ENCODE measurements around the gene SLC30A3.
A peak's percentile ranks its signal among the peaks of the same experiment; 100 is the strongest.
"Not testable (repeated sequence)": the region's sequence is repeated elsewhere in the genome, so short reads cannot be mapped to it uniquely, and the experiment has no call there.

SLC30A3 gene

GRCh38 chr2:27285481-27285880 is 22.6 kb upstream of the SLC30A3 start:
- DNase-seq (ENCODE audit: low read depth in 2 of 3, low spot score in 1 of 3), result no peak

GRCh38 chr2:27284996-27285395 is 22.1 kb upstream of the SLC30A3 start:
- no peak for DNase-seq (ENCODE audit: low read depth in 2 of 3, low spot score in 1 of 3)

GRCh38 chr2:27282892-27283291 is 20.0 kb upstream of the SLC30A3 start:
- DNase-seq (ENCODE audit: low read depth in 2 of 3, low spot score in 1 of 3), result no peak

- DNase-seq (ENCODE audit: low read depth in 2 of 3, low spot score in 1 of 3), result no peak
Measured at GRCh38 chr2:27281855-27282559, 19.2 kb upstream of the SLC30A3 start, which contains the start of gene TRIM54. TRIM54 (plus strand) TSS chr2:27282429; CDS start chr2:27282732, 303 bp downstream.

- no peak for DNase-seq (ENCODE audit: low read depth in 2 of 3, low spot score in 1 of 3)
Measured at GRCh38 chr2:27281442-27281841, 18.6 kb upstream of the SLC30A3 start.

GRCh38 chr2:27280826-27281225 is 18.0 kb upstream of the SLC30A3 start:
- DNase-seq (ENCODE audit: low read depth in 2 of 3, low spot score in 1 of 3), result no peak

- no peak for DNase-seq (ENCODE audit: low read depth in 2 of 3, low spot score in 1 of 3)
Measured at GRCh38 chr2:27278010-27278409, 15.2 kb upstream of the SLC30A3 start.

GRCh38 chr2:27275211-27276150 is 12.6 kb upstream of the SLC30A3 start, which contains the start of gene DNAJC5G:
DNAJC5G (plus strand) TSS chr2:27275433; CDS start chr2:27276729, 1,296 bp downstream.
- no peak for DNase-seq (ENCODE audit: low read depth in 2 of 3, low spot score in 1 of 3)

GRCh38 chr2:27272537-27273522 is 10.0 kb upstream of the SLC30A3 start:
- not testable (repeated sequence) for DNase-seq (ENCODE audit: low read depth in 2 of 3, low spot score in 1 of 3)

GRCh38 chr2:27271631-27272340 is 8.9 kb upstream of the SLC30A3 start:
- DNase-seq (ENCODE audit: low read depth in 2 of 3, low spot score in 1 of 3), result no peak

GRCh38 chr2:27270670-27271069 is 7.8 kb upstream of the SLC30A3 start:
- no peak for DNase-seq (ENCODE audit: low read depth in 2 of 3, low spot score in 1 of 3)

- no peak for DNase-seq (ENCODE audit: low read depth in 2 of 3, low spot score in 1 of 3)
Measured at GRCh38 chr2:27270131-27270530, 7.3 kb upstream of the SLC30A3 start.

- not testable (repeated sequence) for DNase-seq (ENCODE audit: low read depth in 2 of 3, low spot score in 1 of 3)
Measured at GRCh38 chr2:27268296-27268695, 5.4 kb upstream of the SLC30A3 start.

GRCh38 chr2:27265536-27265870 is 2.7 kb upstream of the SLC30A3 start:
- DNase-seq (ENCODE audit: low read depth in 2 of 3, low spot score in 1 of 3), result no peak

- peak; percentile 32 to 59 (median 40) for DNase-seq (ENCODE audit: low read depth in 2 of 3, low spot score in 1 of 3)
Measured at GRCh38 chr2:27264753-27265535, 2.1 kb upstream of the SLC30A3 start.

- DNase-seq (ENCODE audit: low read depth in 2 of 3, low spot score in 1 of 3), result no peak
Measured at GRCh38 chr2:27264253-27264752, 1.5 kb upstream of the SLC30A3 start.

GRCh38 chr2:27263287-27264252 is 723 bp upstream of the SLC30A3 start:
- DNase-seq (ENCODE audit: low read depth in 2 of 3, low spot score in 1 of 3), result no peak

- no peak for DNase-seq (ENCODE audit: low read depth in 2 of 3, low spot score in 1 of 3)
Measured at GRCh38 chr2:27261926-27262298, 935 bp downstream of the SLC30A3 start.
